ENCODE data around the gene NEK1.

The NEK1 gene

GRCh38 chr4:169658196-169658595 is 45.8 kb upstream of the NEK1 start:
- in situ Hi-C loops (cut with MboI; ENCODE audit: low sequenced_read_pairs, unreplicated experiment), result no loop called here
- DNase-seq (ENCODE audit: low spot score), result no peak
- TF ChIP-seq CTCF (IDR thresholded peaks at IDR 0.05; ENCODE audit: borderline replicate concordance, control extremely low read depth, extremely low read depth, insufficient read depth, missing control alignments), result no peak

- DNase-seq (ENCODE audit: low spot score), result no peak
- in situ Hi-C loops (cut with MboI; ENCODE audit: low sequenced_read_pairs, unreplicated experiment), result no loop called here
- no peak for TF ChIP-seq CTCF (IDR thresholded peaks at IDR 0.05; ENCODE audit: borderline replicate concordance, control extremely low read depth, extremely low read depth, insufficient read depth, missing control alignments)
Observed at GRCh38 chr4:169657470-169658107, 45.2 kb upstream of the NEK1 start.

- in situ Hi-C loops (cut with MboI; ENCODE audit: low sequenced_read_pairs, unreplicated experiment), result no loop called here
- no peak for DNase-seq (ENCODE audit: low spot score)
- TF ChIP-seq CTCF (IDR thresholded peaks at IDR 0.05; ENCODE audit: borderline replicate concordance, control extremely low read depth, extremely low read depth, insufficient read depth, missing control alignments), result no peak
Observed at GRCh38 chr4:169655401-169655800, 43.0 kb upstream of the NEK1 start.

- in situ Hi-C loops (cut with MboI; ENCODE audit: low sequenced_read_pairs, unreplicated experiment), result no loop called here
- TF ChIP-seq CTCF (IDR thresholded peaks at IDR 0.05; ENCODE audit: borderline replicate concordance, control extremely low read depth, extremely low read depth, insufficient read depth, missing control alignments), result no peak
- DNase-seq (ENCODE audit: low spot score), result no peak
Observed at GRCh38 chr4:169652535-169652934, 40.2 kb upstream of the NEK1 start.

GRCh38 chr4:169650227-169650936 is 38.0 kb upstream of the NEK1 start:
- no peak for TF ChIP-seq CTCF (IDR thresholded peaks at IDR 0.05; ENCODE audit: borderline replicate concordance, control extremely low read depth, extremely low read depth, insufficient read depth, missing control alignments)
- DNase-seq (ENCODE audit: low spot score), result no peak
- in situ Hi-C loops (cut with MboI; ENCODE audit: low sequenced_read_pairs, unreplicated experiment), result no loop called here

- no peak for TF ChIP-seq CTCF (IDR thresholded peaks at IDR 0.05; ENCODE audit: borderline replicate concordance, control extremely low read depth, extremely low read depth, insufficient read depth, missing control alignments)
- no peak for DNase-seq (ENCODE audit: low spot score)
- in situ Hi-C loops (cut with MboI; ENCODE audit: low sequenced_read_pairs, unreplicated experiment), result no loop called here
Observed at GRCh38 chr4:169649545-169650226, 37.3 kb upstream of the NEK1 start.

All from GM13976 (cell line).